HUES6 (cell line): Measurements from ENCODE around the gene CEP104.
"Not testable (repeated sequence)": the region's sequence is repeated elsewhere in the genome, so short reads cannot be mapped to it uniquely, and the experiment has no call there.

Experiments used
- H3K27ac ChIP-seq: 2 replicates; pipeline ENCODE4 v1.7.0; 2013; ENCODE audit warnings: low read depth, mild to moderate bottlenecking, low read length, inconsistent platforms
- H3K27me3 ChIP-seq: 2 replicates; pipeline ENCODE4 v1.6.1; 2013; ENCODE audit warnings: low read length; ENCODE audit not compliant: control insufficient read depth, insufficient read depth
- H3K36me3 ChIP-seq: 2 replicates; pipeline ENCODE4 v1.6.1; 2013; ENCODE audit warnings: low read length; ENCODE audit not compliant: control insufficient read depth, insufficient read depth
- H3K4me1 ChIP-seq: 2 replicates; pipeline ENCODE4 v1.6.1; 2013; ENCODE audit warnings: low read length; ENCODE audit not compliant: control insufficient read depth, insufficient read depth
- H3K4me3 ChIP-seq: 2 replicates; pipeline ENCODE4 v1.5.1; 2013; ENCODE audit warnings: low read depth, low read length
- H3K9ac ChIP-seq: one replicate; pipeline ENCODE4 v1.6.1; 2013; ENCODE audit warnings: mild to moderate bottlenecking, low read length
- H3K9me3 ChIP-seq: 2 replicates; pipeline ENCODE4 v1.6.1; 2013; ENCODE audit warnings: low read depth, low read length; ENCODE audit not compliant: control insufficient read depth, insufficient read depth

The CEP104 gene

DNA sequence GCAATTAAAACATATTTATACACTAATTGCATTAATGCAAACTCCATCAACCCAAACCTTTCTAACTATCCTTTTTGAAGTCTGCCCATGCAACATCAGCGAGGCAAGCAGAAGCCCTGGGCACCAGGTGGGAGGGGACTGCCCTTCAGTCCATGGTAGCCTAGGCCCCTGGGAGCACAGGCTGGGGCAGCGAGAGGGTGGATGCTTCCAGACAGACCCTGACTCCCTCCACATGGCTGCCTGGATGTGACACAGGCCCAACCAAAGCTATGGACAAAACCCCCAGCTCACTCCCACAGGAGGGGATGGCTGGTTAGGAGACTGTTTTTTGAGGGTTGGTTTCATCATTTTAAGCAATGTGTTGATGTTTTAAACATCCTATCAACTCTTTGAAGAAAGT lies 42.9 kb downstream of the CEP104 start:
- no peak overlapping the region for H3K4me3 ChIP-seq
- H3K36me3 ChIP-seq = peaks cover 14% of the 10 kb centered on the region
- H3K27ac ChIP-seq = no peak overlapping the region
- H3K9ac ChIP-seq = no peak overlapping the region
- no peaks in the 10 kb centered on the region for H3K27me3 ChIP-seq
- peaks cover 5% of the 10 kb centered on the region; the same call in 1 of the 2 replicates for H3K9me3 ChIP-seq
- no peaks in the 10 kb centered on the region; the same call in 1 of the 2 replicates for H3K4me1 ChIP-seq

DNA sequence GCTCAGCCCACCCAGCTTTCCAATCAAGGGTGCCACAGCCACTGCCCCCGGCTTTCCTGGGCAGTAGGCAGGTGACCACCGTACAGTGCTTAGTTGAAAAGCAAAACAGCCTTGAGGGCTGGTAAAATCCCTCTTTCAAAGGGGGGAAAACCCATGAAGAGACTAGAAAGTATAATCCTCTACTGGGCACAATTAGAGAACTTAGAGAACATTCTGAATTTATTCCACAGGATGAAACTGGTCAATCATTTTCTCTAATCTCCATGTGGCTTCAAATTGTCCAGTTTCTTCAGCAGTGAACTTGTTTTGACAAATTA lies 45.5 kb downstream of the CEP104 start:
- Histone ChIP-seq H3K27ac (no peak overlapping the region), H3K27me3 (no peaks in the 10 kb centered on the region), H3K4me1 (no peaks in the 10 kb centered on the region; the same call in 1 of the 2 replicates), H3K9me3 (peaks cover 18% of the 10 kb centered on the region), H3K9ac (no peak overlapping the region), H3K4me3 (no peak overlapping the region), H3K36me3 (peaks cover 12% of the 10 kb centered on the region)

DNA sequence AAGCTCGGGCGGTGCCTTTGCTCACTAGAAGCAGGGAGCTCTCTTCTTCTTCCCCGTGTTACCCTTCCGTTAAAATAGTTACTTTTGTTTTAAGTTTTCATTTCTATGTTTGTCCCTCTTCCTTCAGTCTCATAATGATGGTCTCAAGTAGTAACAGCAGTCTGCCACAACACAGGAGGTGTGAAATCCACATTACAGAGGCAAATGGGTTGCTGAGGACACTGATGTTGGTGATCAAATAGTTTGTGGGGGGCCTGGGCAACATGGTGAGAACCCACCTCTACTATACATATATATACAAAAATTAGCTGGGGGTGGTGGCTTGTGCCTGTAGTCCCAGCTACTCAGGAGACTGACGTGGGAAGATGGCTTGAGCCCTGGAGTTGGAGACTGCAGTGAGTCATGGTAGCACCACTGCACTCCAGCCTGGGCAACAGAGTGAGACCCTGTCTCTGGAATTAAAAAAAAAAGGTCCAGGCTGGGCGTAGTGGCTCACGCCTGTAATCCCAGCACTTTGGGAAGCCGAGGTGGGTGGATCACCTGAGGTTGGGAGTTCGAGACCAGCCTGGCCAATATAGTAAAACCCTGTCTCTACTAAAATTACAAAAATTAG lies 46.8 kb downstream of the CEP104 start:
- not testable (repeated sequence) for H3K4me3 ChIP-seq, H3K9ac ChIP-seq, H3K4me1 ChIP-seq, H3K27me3 ChIP-seq, H3K27ac ChIP-seq
- H3K9me3 ChIP-seq = peaks cover 28% of the 10 kb centered on the region
- H3K36me3 ChIP-seq = peaks cover 12% of the 10 kb centered on the region

DNA sequence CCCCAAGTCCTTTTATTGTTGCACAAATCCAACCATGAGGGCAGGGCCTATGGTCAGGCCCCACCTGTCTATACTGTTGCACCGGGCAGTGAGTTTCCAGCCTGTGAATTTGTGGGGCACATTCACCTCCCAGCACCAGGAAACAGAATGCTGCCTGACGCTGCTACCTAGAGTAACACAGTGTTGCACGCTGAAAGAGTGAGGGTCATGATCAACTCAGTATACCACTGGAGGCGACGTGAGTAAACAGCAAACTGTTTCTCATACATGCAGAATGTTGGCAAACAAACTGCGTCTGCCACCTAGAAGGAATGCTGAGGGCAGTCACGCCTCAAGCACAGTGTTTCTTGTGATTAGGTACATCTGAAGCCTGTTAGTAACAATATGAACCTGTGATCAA lies 47.3 kb downstream of the CEP104 start:
- H3K9ac ChIP-seq = no peak overlapping the region
- H3K4me1 ChIP-seq = no peaks in the 10 kb centered on the region; the same call in 1 of the 2 replicates
- H3K4me3 ChIP-seq = no peak overlapping the region
- no peaks in the 10 kb centered on the region for H3K27me3 ChIP-seq
- no peak overlapping the region for H3K27ac ChIP-seq
- peaks cover 6% of the 10 kb centered on the region for H3K36me3 ChIP-seq
- peaks cover 28% of the 10 kb centered on the region for H3K9me3 ChIP-seq

DNA sequence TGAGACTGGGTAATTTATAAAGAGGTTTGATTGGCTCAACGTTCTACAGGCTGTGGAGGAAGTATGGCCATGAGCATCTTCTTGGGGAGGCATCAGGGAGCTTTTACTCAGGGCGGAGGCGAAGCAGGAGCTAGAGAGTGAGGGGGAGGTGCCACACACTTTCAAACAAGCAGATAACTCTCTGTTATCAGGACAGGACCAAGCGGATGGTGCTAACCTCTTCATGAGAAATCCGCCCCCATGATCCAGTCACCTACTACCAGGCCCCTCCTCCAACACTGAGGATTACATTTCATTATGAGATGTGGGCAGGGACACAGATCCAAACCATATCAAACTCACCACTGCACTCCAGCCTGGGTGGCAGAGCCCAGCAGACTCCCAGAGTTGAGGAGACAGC lies 49.2 kb downstream of the CEP104 start:
- no peak overlapping the region for H3K4me3 ChIP-seq
- H3K27me3 ChIP-seq = no peaks in the 10 kb centered on the region
- H3K36me3 ChIP-seq = no peaks in the 10 kb centered on the region
- peaks cover 28% of the 10 kb centered on the region for H3K9me3 ChIP-seq
- no peak overlapping the region for H3K27ac ChIP-seq
- no peak overlapping the region for H3K9ac ChIP-seq
- H3K4me1 ChIP-seq = no peaks in the 10 kb centered on the region; the same call in 1 of the 2 replicates

DNA sequence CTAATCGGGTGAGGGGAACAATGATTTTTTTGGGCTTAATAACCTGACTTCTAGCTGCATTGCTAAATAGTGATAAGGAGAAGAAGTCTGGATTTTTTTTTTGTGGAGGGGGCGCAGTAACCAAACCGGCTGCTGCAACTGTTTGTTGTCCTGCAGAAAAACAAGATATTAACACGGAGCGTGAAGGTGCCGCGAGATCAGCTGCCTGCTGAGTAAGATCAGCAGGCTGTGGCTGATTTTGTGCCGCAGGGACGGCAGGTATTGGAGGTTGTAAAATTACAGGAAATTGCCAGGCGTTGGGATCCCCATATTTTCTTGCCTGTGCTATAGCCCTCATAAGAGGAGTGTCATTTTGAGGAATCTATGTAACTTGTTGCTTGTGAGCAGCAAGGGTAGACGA lies 52.0 kb downstream of the CEP104 start:
- Histone ChIP-seq H3K4me1 (no peaks in the 10 kb centered on the region), H3K36me3 (no peaks in the 10 kb centered on the region), H3K9me3 (peaks cover 28% of the 10 kb centered on the region), H3K27ac (no peak overlapping the region), H3K9ac (no peak overlapping the region), H3K27me3 (no peaks in the 10 kb centered on the region), H3K4me3 (no peak overlapping the region)

DNA sequence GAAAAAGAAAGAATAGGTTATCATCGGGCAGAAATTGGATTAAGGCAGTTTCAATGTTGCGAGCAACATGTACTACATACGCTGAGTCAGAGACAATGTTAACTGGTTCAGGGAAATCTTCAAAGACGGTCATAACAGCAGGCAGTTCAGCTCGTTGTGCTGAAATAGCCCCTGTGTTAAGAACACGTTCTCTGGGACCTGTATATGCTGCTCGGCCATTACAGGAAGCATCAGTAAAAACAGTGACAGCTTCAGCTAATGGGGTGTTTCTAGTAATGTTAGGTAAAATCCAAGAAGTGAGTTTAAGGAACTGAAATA lies 52.4 kb downstream of the CEP104 start:
- H3K27ac ChIP-seq, H3K9ac ChIP-seq, H3K27me3 ChIP-seq, H3K4me1 ChIP-seq, H3K4me3 ChIP-seq, H3K36me3 ChIP-seq: not testable (repeated sequence)
- peaks cover 24% of the 10 kb centered on the region for H3K9me3 ChIP-seq

DNA sequence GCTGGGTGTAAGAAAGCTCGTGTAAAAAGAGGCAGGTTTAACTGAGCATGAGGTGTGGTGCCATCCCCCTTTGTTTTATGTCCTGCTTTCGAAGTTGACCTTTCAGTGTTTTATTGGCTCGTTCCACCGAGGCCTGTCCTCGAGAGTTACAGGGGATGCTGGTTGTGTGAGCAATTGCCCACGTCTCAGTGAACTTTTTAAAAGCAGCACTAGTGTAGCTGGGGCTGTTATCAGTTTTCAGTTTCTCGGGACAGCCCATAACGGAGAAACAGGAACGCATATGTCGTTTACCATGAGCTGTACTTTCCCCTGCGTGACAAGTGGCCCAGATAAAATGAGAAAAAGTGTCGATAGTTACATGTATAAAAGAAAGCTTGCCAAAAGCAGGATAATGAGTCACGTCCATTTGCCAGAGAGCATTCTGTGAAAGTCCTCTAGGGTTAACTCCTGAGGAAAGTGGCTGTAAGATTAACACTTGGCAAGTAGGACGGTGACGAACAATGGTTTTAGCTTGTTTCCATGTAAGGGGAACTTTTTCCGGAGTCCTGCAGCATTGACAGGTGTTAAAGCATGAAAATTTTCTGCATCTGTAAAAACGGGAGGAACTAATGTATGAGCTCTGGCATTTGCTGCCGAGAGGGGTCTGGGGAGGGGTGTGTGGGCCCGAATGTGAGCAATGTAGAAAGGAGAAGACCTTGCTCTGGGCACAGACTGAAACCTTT lies 52.9 kb downstream of the CEP104 start:
- Histone ChIP-seq H3K27ac (no peak overlapping the region), H3K4me1 (no peaks in the 10 kb centered on the region), H3K4me3 (no peak overlapping the region), H3K27me3 (no peaks in the 10 kb centered on the region), H3K9ac (no peak overlapping the region), H3K36me3 (no peaks in the 10 kb centered on the region), H3K9me3 (peaks cover 23% of the 10 kb centered on the region)

DNA sequence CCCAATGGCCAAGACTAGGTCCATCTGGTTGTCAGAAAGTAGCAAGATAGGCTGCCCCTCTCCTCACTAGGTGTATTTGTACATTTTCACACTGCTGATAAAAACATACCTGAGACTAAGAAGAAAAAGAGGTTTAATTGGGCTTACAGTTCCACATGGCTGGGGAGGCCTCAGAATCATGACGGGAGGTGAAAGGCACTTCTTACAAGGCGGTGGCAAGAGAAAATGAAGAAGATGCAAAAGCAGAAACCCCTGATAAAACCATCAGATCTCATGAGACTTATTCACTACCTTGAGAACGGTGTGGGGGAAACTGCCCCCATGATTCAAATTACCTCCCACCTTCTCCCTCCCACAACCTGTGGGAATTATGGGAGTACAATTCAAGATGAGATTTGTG lies 56.2 kb downstream of the CEP104 start:
- not testable (repeated sequence) for H3K27ac ChIP-seq, H3K4me1 ChIP-seq, H3K27me3 ChIP-seq, H3K9ac ChIP-seq, H3K36me3 ChIP-seq, H3K4me3 ChIP-seq, H3K9me3 ChIP-seq

DNA sequence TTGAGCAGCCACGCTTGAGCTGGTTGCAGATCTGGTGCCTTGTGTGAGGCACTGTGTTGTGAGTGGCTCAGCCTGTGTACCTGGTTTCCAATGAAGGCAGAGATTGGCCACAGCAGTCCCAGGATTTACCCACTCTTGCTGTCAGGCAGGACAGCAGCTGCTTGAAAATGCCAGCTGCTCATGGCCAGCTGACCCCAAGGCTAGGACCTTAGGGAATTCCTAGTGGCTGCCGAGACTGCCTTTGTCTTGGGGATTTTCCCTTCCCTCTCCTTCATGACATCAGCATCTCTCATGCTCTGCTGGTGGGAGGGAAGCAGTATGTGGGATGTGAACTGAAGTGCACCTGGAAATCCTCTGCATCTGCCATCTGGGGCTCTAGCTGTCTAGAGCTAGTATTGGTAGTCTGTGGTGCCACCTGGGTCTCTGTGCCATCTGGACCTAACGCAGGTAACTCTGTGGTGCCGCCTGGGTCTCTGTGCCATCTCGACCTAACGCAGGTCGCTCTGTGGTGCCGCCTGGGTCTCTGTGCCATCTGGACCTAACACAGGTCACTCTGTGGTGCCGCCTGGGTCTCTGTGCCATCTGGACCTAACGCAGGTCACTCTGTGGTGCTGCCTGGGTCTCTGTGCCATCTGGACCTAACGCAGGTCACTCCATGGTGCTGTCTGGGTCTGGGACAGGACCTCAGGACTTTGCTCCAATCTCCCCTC lies 56.9 kb downstream of the CEP104 start:
- H3K4me3 ChIP-seq = no peak overlapping the region
- no peaks in the 10 kb centered on the region; the same call in 1 of the 2 replicates for H3K9me3 ChIP-seq
- no peak overlapping the region for H3K27ac ChIP-seq
- H3K36me3 ChIP-seq = no peaks in the 10 kb centered on the region
- no peaks in the 10 kb centered on the region for H3K27me3 ChIP-seq
- H3K4me1 ChIP-seq = peaks cover 7% of the 10 kb centered on the region
- no peak overlapping the region for H3K9ac ChIP-seq
